ENCODE measurements around the gene RASD2.
"Not testable (repeated sequence)": the region's sequence is repeated elsewhere in the genome, so short reads cannot be mapped to it uniquely, and the experiment has no call there.

Gene RASD2, protein sequence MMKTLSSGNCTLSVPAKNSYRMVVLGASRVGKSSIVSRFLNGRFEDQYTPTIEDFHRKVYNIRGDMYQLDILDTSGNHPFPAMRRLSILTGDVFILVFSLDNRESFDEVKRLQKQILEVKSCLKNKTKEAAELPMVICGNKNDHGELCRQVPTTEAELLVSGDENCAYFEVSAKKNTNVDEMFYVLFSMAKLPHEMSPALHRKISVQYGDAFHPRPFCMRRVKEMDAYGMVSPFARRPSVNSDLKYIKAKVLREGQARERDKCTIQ

DNA sequence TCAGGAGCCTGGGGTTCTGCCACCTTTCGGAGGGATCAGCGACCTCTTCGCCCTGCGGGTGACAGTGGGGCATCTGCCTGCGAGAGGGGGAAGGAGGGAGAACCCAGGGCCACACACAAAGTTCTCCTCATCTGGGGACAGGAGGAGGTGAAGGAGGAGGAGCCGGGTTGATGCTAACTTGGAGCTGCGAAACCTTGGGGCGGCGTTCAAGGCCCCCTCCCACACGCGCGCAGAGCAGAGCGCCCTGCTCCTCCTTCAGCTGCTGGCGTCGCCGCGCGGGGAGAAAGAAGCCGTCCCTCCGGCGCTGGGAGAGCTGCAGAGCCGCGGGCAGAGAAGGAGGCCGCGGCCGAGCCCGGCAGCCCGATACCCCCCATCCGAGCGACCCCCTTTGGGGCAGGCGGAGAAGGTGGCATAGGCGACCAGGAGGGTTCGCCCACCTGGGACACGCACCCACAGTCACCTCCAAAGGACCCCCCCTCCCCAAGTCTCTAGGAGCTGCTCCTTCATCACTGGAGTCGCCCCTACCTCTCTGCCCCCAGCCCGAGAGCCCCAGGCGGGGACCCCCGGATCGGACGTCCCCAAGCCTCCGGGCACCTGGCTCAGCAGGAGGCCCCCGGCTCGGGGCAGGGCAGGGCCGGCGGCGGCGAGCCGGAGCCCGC lies at the start of gene RASD2:
Gene RASD2 (plus strand): TSS at position 237 of the 659 bp plus-strand sequence. CDS start 5,979 bp downstream, outside the sequence.
- no peak for DNase-seq
- peak within 1 kb of the TSS; percentile 49 for H3K4me3 ChIP-seq (ENCODE audit: low read depth, low read length)
- H3K36me3 ChIP-seq (replicated peaks): no peaks in the 10 kb centered on the region
- peaks cover 33% of the 10 kb centered on the region for H3K27me3 ChIP-seq (replicated peaks)
- no peak within 1 kb of the TSS for H3K27ac ChIP-seq
- TF ChIP-seq, protein P1, sequence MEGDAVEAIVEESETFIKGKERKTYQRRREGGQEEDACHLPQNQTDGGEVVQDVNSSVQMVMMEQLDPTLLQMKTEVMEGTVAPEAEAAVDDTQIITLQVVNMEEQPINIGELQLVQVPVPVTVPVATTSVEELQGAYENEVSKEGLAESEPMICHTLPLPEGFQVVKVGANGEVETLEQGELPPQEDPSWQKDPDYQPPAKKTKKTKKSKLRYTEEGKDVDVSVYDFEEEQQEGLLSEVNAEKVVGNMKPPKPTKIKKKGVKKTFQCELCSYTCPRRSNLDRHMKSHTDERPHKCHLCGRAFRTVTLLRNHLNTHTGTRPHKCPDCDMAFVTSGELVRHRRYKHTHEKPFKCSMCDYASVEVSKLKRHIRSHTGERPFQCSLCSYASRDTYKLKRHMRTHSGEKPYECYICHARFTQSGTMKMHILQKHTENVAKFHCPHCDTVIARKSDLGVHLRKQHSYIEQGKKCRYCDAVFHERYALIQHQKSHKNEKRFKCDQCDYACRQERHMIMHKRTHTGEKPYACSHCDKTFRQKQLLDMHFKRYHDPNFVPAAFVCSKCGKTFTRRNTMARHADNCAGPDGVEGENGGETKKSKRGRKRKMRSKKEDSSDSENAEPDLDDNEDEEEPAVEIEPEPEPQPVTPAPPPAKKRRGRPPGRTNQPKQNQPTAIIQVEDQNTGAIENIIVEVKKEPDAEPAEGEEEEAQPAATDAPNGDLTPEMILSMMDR (IDR thresholded peaks at IDR 0.05; ENCODE audit: low read depth, low read length, missing control alignments): no peak
- in situ Hi-C loops (cut with HindIII; ENCODE audit: low pct_ligation_motif_present, low sequenced_read_pairs): no loop called here

DNA sequence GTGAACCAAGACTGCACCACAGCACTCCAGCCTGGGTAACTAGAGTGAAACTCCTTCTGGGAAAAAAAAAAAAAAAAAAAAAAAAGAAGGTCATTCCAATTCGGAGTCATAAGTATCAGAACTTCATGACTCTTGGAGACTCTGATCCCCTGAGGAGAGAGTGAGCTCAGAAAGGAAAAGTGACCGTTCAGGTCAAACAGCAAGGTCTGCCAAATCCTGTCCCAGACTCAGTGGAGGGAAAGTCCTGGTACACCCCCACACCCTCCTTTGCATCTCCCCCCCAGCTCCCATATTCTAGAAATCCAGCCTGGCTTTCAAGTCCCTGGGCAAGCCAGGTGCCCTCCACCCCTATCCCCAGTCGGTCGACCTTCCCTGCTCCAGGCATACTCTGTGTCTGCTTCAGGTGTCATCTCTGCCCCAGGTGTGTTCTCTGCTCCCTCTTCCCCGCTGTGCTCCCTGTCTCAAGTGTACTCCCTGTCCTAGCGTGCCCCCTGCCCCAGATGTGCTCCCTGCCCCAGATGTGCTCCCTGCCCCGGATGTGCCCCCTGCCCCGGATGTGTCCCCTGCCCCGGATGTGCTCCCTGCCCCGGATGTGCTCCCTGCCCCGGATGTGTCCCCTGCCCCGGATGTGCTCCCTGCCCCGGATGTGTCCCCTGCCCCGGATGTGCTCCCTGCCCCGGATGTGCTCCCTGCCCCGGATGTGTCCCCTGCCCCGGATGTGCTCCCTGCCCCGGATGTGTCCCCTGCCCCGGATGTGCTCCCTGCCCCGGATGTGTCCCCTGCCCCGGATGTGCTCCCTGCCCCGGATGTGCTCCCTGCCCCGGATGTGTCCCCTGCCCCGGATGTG lies 49.3 kb upstream of the RASD2 start:
- in situ Hi-C loops (cut with HindIII; ENCODE audit: low pct_ligation_motif_present, low sequenced_read_pairs); H3K36me3 ChIP-seq (replicated peaks); H3K4me3 ChIP-seq (ENCODE audit: low read depth, low read length): not testable (repeated sequence)

DNA sequence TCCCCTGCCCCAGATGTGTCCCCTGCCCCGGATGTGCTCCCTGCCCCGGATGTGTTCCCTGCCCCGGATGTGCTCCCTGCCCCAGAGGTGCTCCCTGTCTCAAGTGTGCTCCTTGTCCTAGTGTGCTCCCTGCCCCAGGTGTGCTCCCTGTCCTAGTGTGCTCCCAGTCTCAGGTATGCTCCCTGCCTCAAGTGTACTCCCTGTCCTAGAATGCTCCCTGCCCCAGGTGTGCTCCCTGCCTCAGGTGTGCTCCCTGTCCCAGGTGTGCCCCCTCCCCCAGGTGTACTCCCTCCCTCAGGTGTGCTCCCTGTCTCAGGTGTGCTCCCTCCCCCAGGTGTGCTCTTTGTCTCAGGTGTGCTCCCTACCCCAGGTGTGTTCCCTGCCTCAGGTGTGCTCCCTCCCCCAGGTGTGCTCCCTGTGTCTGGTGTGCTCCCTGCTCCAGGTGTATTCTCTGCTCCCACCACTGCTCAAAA lies 48.7 kb upstream of the RASD2 start:
- DNase-seq: no peak
- H3K27ac ChIP-seq: no peak overlapping the region
- in situ Hi-C loops (cut with HindIII; ENCODE audit: low pct_ligation_motif_present, low sequenced_read_pairs): no loop called here
- TF ChIP-seq, protein P1 (IDR thresholded peaks at IDR 0.05; ENCODE audit: low read depth, low read length, missing control alignments): no peak
- peaks cover 2% of the 10 kb centered on the region for H3K27me3 ChIP-seq (replicated peaks)
- H3K4me3 ChIP-seq (ENCODE audit: low read depth, low read length): no peak overlapping the region
- H3K36me3 ChIP-seq (replicated peaks): no peaks in the 10 kb centered on the region

More for the DNA sequence above, 49.3 kb upstream of the RASD2 start:
- H3K27ac ChIP-seq; DNase-seq; H3K27me3 ChIP-seq (replicated peaks): not testable (repeated sequence)

DNA sequence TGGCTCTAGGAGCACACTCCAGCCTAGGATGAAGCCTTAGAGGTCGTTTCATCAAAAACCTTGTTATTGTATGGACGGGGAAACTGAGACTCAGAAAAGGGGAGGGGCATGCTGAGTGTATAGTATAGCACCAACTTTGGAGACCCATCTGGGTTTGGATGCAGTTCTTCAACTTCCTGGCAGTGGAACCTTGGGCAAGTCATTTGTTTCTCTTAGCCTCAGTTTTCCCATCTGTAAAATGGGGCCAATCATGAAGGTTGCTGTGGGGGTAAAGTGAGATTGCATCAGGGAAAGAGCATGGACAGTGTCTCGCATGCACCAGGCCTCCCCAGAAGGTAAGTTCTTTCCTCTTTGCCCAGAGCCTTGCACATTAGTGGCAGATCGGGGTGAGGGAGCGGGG lies 47.6 kb upstream of the RASD2 start:
- H3K4me3 ChIP-seq (ENCODE audit: low read depth, low read length): no peak overlapping the region
- in situ Hi-C loops (cut with HindIII; ENCODE audit: low pct_ligation_motif_present, low sequenced_read_pairs): no loop called here
- H3K27ac ChIP-seq: no peak overlapping the region
- DNase-seq: no peak
- TF ChIP-seq, protein P1 (IDR thresholded peaks at IDR 0.05; ENCODE audit: low read depth, low read length, missing control alignments): no peak
- peaks cover 2% of the 10 kb centered on the region for H3K27me3 ChIP-seq (replicated peaks)
- H3K36me3 ChIP-seq (replicated peaks): no peaks in the 10 kb centered on the region

DNA sequence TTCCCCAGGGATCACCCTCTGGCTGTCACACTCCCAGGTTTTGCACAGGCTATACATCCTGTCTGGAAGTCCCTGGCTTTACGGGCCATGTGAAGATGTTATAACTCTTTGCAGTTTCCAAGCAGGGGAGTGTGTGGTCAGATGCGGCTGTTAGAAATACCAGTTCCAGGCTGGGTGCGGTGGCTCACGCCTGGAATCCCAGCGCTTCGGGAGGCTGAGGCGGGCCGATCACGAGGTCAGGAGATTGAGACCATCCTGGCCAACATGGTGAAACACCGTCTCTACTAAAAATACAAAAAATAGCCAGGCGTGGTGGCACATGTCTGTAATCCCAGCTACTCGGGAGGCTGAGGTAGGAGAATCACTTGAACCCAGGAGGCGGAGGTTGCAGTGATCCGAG lies 44.9 kb upstream of the RASD2 start:
- H3K27ac ChIP-seq; DNase-seq; in situ Hi-C loops (cut with HindIII; ENCODE audit: low pct_ligation_motif_present, low sequenced_read_pairs); H3K36me3 ChIP-seq (replicated peaks); H3K4me3 ChIP-seq (ENCODE audit: low read depth, low read length); H3K27me3 ChIP-seq (replicated peaks): not testable (repeated sequence)

DNA sequence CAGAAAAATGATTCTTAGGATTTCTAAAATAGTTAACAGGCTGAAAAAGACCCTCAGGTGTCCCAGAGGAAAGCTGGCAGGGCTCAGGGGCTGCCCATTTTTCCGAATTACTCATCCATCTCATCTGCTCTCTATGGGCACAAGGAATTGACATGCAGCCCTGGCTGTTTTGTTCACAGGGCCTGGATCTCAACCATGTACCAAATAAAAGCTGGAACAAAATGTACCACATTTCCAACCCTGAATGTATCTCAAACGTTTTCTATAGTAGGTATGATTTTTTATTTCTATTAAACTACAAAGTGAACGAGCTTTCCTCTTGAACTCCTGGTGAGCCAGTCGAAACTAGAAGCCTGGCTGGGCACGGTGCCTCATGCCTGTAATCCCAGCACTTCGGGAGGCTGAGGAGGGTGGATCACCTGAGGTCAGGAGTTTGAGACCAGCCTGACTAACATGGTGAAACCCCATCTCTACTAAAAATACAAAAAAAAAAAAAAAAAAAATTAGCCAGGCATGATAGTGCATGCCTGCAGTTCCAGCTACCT lies 43.8 kb upstream of the RASD2 start:
- no peaks in the 10 kb centered on the region for H3K27me3 ChIP-seq (replicated peaks)
- in situ Hi-C loops (cut with HindIII; ENCODE audit: low pct_ligation_motif_present, low sequenced_read_pairs): no loop called here
- H3K27ac ChIP-seq: no peak overlapping the region
- TF ChIP-seq, protein P1 (IDR thresholded peaks at IDR 0.05; ENCODE audit: low read depth, low read length, missing control alignments): no peak
- H3K36me3 ChIP-seq (replicated peaks): no peaks in the 10 kb centered on the region
- no peak overlapping the region for H3K4me3 ChIP-seq (ENCODE audit: low read depth, low read length)
- DNase-seq: no peak

All from brain microvascular endothelial cell (primary cell).